ENCODE data around the gene RGS19.

GRCh38 chr20:64030371-64031134 lies 48.8 kb downstream of the RGS19 start:
- TF ChIP-seq POLR2A (IDR thresholded peaks at IDR 0.05) (no peak), CTCF (IDR thresholded peaks at IDR 0.05) (no peak)

All from heart left ventricle (tissue), 13 donors.